NCI-H446 treated with DMSO at 0.1 percent for 48 hours (cell line): ENCODE data around the gene ADCY1.

Experiments
- DNase-seq: peaks from one replicate; lab custom pipeline; 2025; lab: John Stamatoyannopoulos, UW

The ADCY1 gene

GRCh38 chr7:45663965-45664633 is 89.9 kb downstream of the ADCY1 start:
- DNase-seq, result no peak

GRCh38 chr7:45665172-45665571 is 91.0 kb downstream of the ADCY1 start:
- DNase-seq, result no peak

GRCh38 chr7:45670227-45670626 is 96.1 kb downstream of the ADCY1 start:
- no peak for DNase-seq

- DNase-seq, result no peak
Observed at GRCh38 chr7:45670717-45671116, 96.5 kb downstream of the ADCY1 start.

- no peak for DNase-seq
Observed at GRCh38 chr7:45677311-45677900, 103.2 kb downstream of the ADCY1 start.

GRCh38 chr7:45679516-45679915 is 105.3 kb downstream of the ADCY1 start:
- DNase-seq, result no peak

GRCh38 chr7:45680776-45681175 is 106.6 kb downstream of the ADCY1 start:
- DNase-seq, result no peak

GRCh38 chr7:45681596-45682357 is 107.6 kb downstream of the ADCY1 start:
- no peak for DNase-seq

- no peak for DNase-seq
Observed at GRCh38 chr7:45682358-45682735, 108.2 kb downstream of the ADCY1 start.

- no peak for DNase-seq
Observed at GRCh38 chr7:45682836-45683555, 108.8 kb downstream of the ADCY1 start.

GRCh38 chr7:45683556-45684148 is 109.5 kb downstream of the ADCY1 start:
- no peak for DNase-seq

GRCh38 chr7:45684910-45685618 is 110.9 kb downstream of the ADCY1 start:
- DNase-seq, result no peak

GRCh38 chr7:45685619-45686240 is 111.6 kb downstream of the ADCY1 start:
- DNase-seq, result no peak

- DNase-seq, result no peak
Observed at GRCh38 chr7:45686441-45687184, 112.4 kb downstream of the ADCY1 start.

- DNase-seq, result no peak
Observed at GRCh38 chr7:45687185-45687560, 113.0 kb downstream of the ADCY1 start.

- no peak for DNase-seq
Observed at GRCh38 chr7:45687721-45688120, 113.6 kb downstream of the ADCY1 start.

- no peak for DNase-seq
Observed at GRCh38 chr7:45688382-45688781, 114.2 kb downstream of the ADCY1 start.

GRCh38 chr7:45689011-45689796 is 115.0 kb downstream of the ADCY1 start:
- no peak for DNase-seq
